ENCODE data around the gene CDKN1A.

- TF ChIP-seq GATA3 (IDR thresholded peaks at IDR 0.05; ENCODE audit: low read depth, low read length): no peak
- TF ChIP-seq GATA2 (IDR thresholded peaks at IDR 0.05; ENCODE audit: low read depth, low read length): no peak
Observed at GRCh38 chr6:36721369-36722140, 43.0 kb downstream of the CDKN1A start.
